Fibroblast of mammary gland (primary cell): ENCODE results near the gene NSMF.
A peak's percentile ranks its signal among the peaks of the same experiment; 100 is the strongest.

Source experiments
- DNase-seq: peaks from one replicate; pipeline ENCODE4 v3.0.0-alpha.2; 2010; ENCODE audit warnings: low read depth
- H3K4me3 ChIP-seq: 2 replicates; pipeline ENCODE4 v1.5.1; 2011; ENCODE audit warnings: low read depth, mild to moderate bottlenecking, low read length, moderate library complexity; ENCODE audit not compliant: control insufficient read depth
- CTCF ChIP-seq: conservative IDR thresholded peaks from 2 replicates; pipeline ENCODE4 v1.5.1; 2011; ENCODE audit warnings: low read depth, low read length, inconsistent platforms; ENCODE audit not compliant: control insufficient read depth, insufficient read depth

NSMF gene

GRCh38 chr9:137496601-137497375 is 37.7 kb upstream of the NSMF start:
- H3K4me3 ChIP-seq: no peak overlapping the region
- TF ChIP-seq CTCF: no peak

DNA sequence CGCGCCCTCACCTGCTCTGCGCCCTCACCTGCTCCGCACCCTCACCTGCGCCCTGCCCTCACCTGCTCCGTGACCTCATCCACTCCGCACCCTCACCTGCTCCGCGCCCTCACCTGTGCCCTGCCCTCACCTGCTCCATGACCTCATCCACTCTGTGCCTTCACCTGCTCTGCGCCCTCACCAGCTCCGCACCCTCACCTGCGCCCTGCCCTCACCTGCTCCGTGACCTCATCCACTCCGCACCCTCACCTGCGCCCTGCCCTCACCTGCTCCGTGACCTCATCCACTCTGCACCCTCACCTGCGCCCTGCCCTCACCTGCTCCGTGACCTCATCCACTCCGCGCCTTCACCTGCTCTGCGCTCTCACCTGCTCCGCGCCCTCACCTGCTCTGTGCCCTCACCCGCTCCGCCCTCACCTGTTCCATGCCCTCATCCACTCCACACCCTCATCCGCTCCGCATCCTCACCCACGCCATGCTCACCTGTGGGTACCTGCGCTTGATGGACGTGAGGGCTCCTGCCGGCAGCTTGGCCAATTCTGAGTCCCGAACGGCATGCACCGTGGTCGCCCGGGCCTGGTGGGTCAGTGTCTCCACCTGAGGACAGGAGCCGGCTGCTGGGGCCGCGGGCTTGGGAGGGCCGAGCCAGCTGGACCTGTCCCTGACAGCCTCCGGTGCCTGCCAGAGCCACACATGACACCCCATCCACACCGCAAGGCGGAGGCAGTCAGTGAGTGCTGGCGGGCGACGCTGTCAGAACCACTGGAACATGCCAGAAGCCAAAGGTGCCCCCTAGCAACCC is 35.6 kb upstream of the NSMF start:
- DNase-seq: no peak
- TF ChIP-seq CTCF: no peak
- no peak overlapping the region for H3K4me3 ChIP-seq

More at GRCh38 chr9:137496601-137497375, 37.7 kb upstream of the NSMF start:
- no peak for DNase-seq

DNA sequence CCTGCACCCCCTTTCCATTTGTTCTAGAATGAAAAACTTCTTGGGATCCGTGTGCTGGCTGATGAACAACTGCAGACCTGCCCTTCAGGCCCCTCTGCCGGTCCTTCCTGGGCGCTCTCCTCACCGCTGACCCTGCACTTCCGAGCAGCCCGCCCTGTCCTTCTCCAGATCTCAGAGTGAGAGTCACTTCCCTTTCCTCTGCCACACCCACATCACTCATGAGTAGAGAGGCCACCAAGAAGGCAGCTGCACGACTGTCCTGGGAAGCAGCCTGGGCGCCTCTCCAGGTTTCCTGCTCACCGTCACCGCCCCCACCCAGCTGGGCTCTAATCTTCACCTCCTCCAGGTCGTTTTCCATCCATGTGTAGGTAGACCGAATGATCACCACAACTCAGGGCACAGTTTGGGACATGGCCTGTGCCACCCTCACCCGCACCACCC is 35.0 kb upstream of the NSMF start:
- no peak for TF ChIP-seq CTCF
- DNase-seq: no peak
- no peak overlapping the region for H3K4me3 ChIP-seq

DNA sequence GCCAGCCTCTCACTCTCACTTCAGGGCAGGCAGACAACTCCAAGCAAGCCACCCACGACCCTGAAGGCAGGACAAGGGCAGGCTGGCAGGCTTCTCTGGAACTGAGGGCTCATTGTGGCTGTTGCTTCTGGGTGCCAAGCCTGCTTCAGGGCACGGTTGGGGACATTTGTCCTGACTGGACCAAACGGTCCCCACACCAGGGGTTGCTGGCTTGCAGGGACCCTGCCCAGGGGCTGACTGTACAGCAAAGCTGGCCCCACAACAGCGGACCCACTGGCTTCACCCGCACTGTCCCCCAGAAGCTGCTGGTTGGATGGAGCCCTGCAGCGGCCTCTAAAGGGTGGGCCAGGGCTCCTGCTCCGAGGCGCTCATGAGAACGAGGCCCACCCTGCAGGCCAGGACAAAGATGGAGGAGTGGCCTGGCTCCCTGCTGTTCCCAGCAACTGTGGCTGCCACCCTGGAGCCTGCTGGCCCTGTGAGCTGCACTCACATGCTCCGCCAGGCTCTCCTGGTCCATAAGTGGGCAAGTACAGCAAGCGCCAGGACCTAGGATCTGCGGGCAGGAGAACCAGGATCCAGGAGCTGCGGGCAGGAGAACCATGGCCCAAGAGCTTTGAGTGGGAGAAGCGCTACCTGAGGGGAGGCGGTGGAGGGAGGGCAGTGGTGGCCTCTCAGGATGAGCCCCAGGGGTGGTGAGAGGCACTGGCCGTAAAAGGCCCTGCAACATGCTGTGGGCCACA is 34.4 kb upstream of the NSMF start:
- H3K4me3 ChIP-seq: no peak overlapping the region
- DNase-seq: no peak
- TF ChIP-seq CTCF: no peak

GRCh38 chr9:137492464-137493363 is 33.6 kb upstream of the NSMF start:
- peak; percentile 26 for DNase-seq
- no peak overlapping the region for H3K4me3 ChIP-seq
- no peak for TF ChIP-seq CTCF
